CD4-positive, alpha-beta T cell treated with Interleukin-12 subunit alpha and Interleukin-12 subunit beta, for 1 hour (primary cell): ENCODE results near the gene CHCHD10.
A peak's percentile ranks its signal among the peaks of the same experiment; 100 is the strongest.

Experiments
- DNase-seq: peaks from one replicate; pipeline ENCODE4 v3.0.0-alpha.2; 2020

Gene CHCHD10

GRCh38 chr22:23769321-23769965 lies 1.7 kb upstream of the CHCHD10 start:
- no peak for DNase-seq

- no peak for DNase-seq
Measured at GRCh38 chr22:23767303-23767672, 484 bp downstream of the CHCHD10 start.

- no peak for DNase-seq
Measured at GRCh38 chr22:23764899-23765881, 2.6 kb downstream of the CHCHD10 start.

GRCh38 chr22:23763954-23764353 lies 3.8 kb downstream of the CHCHD10 start:
- DNase-seq: no peak

- peak; percentile 46 for DNase-seq
Measured at GRCh38 chr22:23763579-23763945, 4.2 kb downstream of the CHCHD10 start.

- no peak for DNase-seq
Measured at GRCh38 chr22:23762842-23763578, 4.8 kb downstream of the CHCHD10 start, which contains the start of gene C22orf15. TSS of gene C22orf15 (plus strand) at chr22:23762990. CDS start at chr22:23763307, 317 bp downstream.

GRCh38 chr22:23760056-23760455 lies 7.7 kb downstream of the CHCHD10 start:
- no peak for DNase-seq

GRCh38 chr22:23759566-23759965 lies 8.2 kb downstream of the CHCHD10 start:
- DNase-seq: no peak

- no peak for DNase-seq
Measured at GRCh38 chr22:23756891-23757290, 10.9 kb downstream of the CHCHD10 start.

- DNase-seq: no peak
Measured at GRCh38 chr22:23755711-23756110, 12.1 kb downstream of the CHCHD10 start.

- no peak for DNase-seq
Measured at GRCh38 chr22:23754980-23755636, 12.7 kb downstream of the CHCHD10 start.

- DNase-seq: no peak
Measured at GRCh38 chr22:23754220-23754919, 13.4 kb downstream of the CHCHD10 start, which contains the start of gene VPREB3. TSS of gene VPREB3 (minus strand) at chr22:23754425. CDS start at chr22:23754363, 62 bp downstream.

- DNase-seq: no peak
Measured at GRCh38 chr22:23753385-23753784, 14.4 kb downstream of the CHCHD10 start.

- no peak for DNase-seq
Measured at GRCh38 chr22:23752750-23753149, 15.0 kb downstream of the CHCHD10 start.

- no peak for DNase-seq
Measured at GRCh38 chr22:23752090-23752691, 15.6 kb downstream of the CHCHD10 start.

GRCh38 chr22:23751441-23751996 lies 16.3 kb downstream of the CHCHD10 start:
- no peak for DNase-seq

GRCh38 chr22:23750714-23751440 lies 16.9 kb downstream of the CHCHD10 start, which contains the start of gene ZNF70:
TSS of gene ZNF70 (minus strand) at chr22:23751112. CDS start at chr22:23745140, 5,972 bp downstream.
- peak; percentile 89 for DNase-seq

GRCh38 chr22:23750367-23750713 lies 17.4 kb downstream of the CHCHD10 start:
- no peak for DNase-seq

- DNase-seq: no peak
Measured at GRCh38 chr22:23749841-23750301, 17.9 kb downstream of the CHCHD10 start.

- no peak for DNase-seq
Measured at GRCh38 chr22:23745791-23746190, 22.0 kb downstream of the CHCHD10 start.
